Mammary epithelial cell (primary cell): ENCODE data around the gene SDHA.
"Not testable (repeated sequence)": the region's sequence is repeated elsewhere in the genome, so short reads cannot be mapped to it uniquely, and the experiment has no call there.

ENCODE experiments used
- CTCF ChIP-seq, 2 donors: IDR thresholded peaks in 1 of 2; conservative IDR thresholded peaks in 1 of 2; 2 replicates each; pipeline ENCODE4 v1.5.1; 2011 to 2012; ENCODE audit warnings: inconsistent platforms in 2 of 2, low read length in 2 of 2, mild to moderate bottlenecking in 2 of 2, control low read depth in 1 of 2, low read depth in 1 of 2; ENCODE audit not compliant: insufficient read depth in 1 of 2; ENCODE audit errors: extremely low read depth in 1 of 2
- EZH2 ChIP-seq: IDR thresholded peaks from 2 replicates; pipeline ENCODE4 v1.6.1; 2012; ENCODE audit warnings: low read length, inconsistent platforms, borderline replicate concordance

GRCh38 chr5:300691-301435 lies 82.7 kb downstream of the SDHA start:
- not testable (repeated sequence) for TF ChIP-seq CTCF (conservative IDR thresholded peaks at IDR 0.05 in 1 of 2, IDR thresholded peaks at IDR 0.05 in 1 of 2; ENCODE audit: extremely low read depth in 1 of 2, insufficient read depth in 1 of 2, low read depth in 1 of 2, low read length in 2 of 2); EZH2
